HepG2 (cell line): ENCODE measurements around the gene CCDC117. TPM values are rescaled to one million over a fixed set of nuclear protein-coding genes. Genes with fewer than 3 reads are reported as not detected.

Experiments used
- ARID2 ChIP-seq: sonication (generic); formaldehyde crosslinking; IDR thresholded peaks from 2 replicates; pipeline ENCODE4 v1.8.1; 2022; ENCODE audit warnings: mild to moderate bottlenecking, missing genetic modification reagents, borderline replicate concordance
- ARID5B ChIP-seq: IDR thresholded peaks from 2 replicates; pipeline ENCODE4 v1.4.0; 2020; ENCODE audit warnings: mild to moderate bottlenecking, missing genetic modification reagents
- ATF4 ChIP-seq, 2 experiments: fragments of 450-650 bp in 1 of 2; sonication (generic) in 1 of 2; formaldehyde crosslinking; IDR thresholded peaks; 2 replicates each; pipeline versions ENCODE4 v1.5.0 to v1.8.0; 2020 to 2022; ENCODE audit warnings: mild to moderate bottlenecking in 1 of 2, missing genetic modification reagents in 1 of 2
- ETS1 ChIP-seq: sonication (generic); formaldehyde crosslinking; IDR thresholded peaks from 2 replicates; pipeline ENCODE4 v1.4.0; 2020; ENCODE audit warnings: missing genetic modification reagents
- HMG20A ChIP-seq: IDR thresholded peaks from 2 replicates; pipeline ENCODE4 v1.6.1; 2016; ENCODE audit warnings: borderline replicate concordance
- ISL2 ChIP-seq: sonication (generic); formaldehyde crosslinking; IDR thresholded peaks from 2 replicates; pipeline ENCODE4 v1.5.0; 2020; ENCODE audit warnings: missing genetic modification reagents
- MIER2 ChIP-seq: IDR thresholded peaks from 2 replicates; pipeline ENCODE4 v1.6.1; 2016; ENCODE audit warnings: missing biosample characterization, missing genetic modification reagents
- SNAI1 ChIP-seq: sonication (generic); formaldehyde crosslinking; IDR thresholded peaks from 2 replicates; pipeline ENCODE4 v1.5.0; 2020; ENCODE audit warnings: mild to moderate bottlenecking, missing genetic modification reagents, borderline replicate concordance
- STAT6 ChIP-seq: sonication (generic); formaldehyde crosslinking; IDR thresholded peaks from 2 replicates; pipeline ENCODE4 v1.4.0; 2020; ENCODE audit warnings: missing genetic modification reagents, mild to moderate bottlenecking, borderline replicate concordance
- TARDBP ChIP-seq: sonication (generic); formaldehyde crosslinking; IDR thresholded peaks from 2 replicates; pipeline ENCODE4 v1.8.0; 2022; ENCODE audit warnings: mild to moderate bottlenecking, missing genetic modification reagents
- TBL1XR1 ChIP-seq: fragments of 150-350 bp; IDR thresholded peaks from 2 replicates; pipeline ENCODE4 v1.6.1; 2014; ENCODE audit warnings: borderline replicate concordance, low read length; ENCODE audit not compliant: partially characterized antibody
- THAP11 ChIP-seq: IDR thresholded peaks from 2 replicates; pipeline ENCODE4 v1.6.1; 2016; ENCODE audit warnings: missing biosample characterization, missing genetic modification reagents
- XBP1 ChIP-seq: sonication (generic); formaldehyde crosslinking; IDR thresholded peaks from 2 replicates; pipeline ENCODE4 v1.5.0; 2020; ENCODE audit warnings: missing genetic modification reagents
- ZC3H4 ChIP-seq: sonication (generic); formaldehyde crosslinking; IDR thresholded peaks from 2 replicates; pipeline ENCODE4 v1.4.0; 2020; ENCODE audit warnings: missing genetic modification reagents, borderline replicate concordance
- ZMYM3 ChIP-seq: sonication (generic); formaldehyde crosslinking; IDR thresholded peaks from 2 replicates; pipeline ENCODE4 v1.5.1; 2020; ENCODE audit warnings: mild to moderate bottlenecking, missing genetic modification reagents
- ZNF331 ChIP-seq: sonication (generic); formaldehyde crosslinking; IDR thresholded peaks from 2 replicates; pipeline ENCODE4 v1.4.0; 2020; ENCODE audit warnings: missing genetic modification reagents
- ZNF598 ChIP-seq: sonication (generic); formaldehyde crosslinking; IDR thresholded peaks from 2 replicates; pipeline ENCODE4 v1.5.1; 2020; ENCODE audit warnings: mild to moderate bottlenecking, missing genetic modification reagents, borderline replicate concordance
- ZNF704 ChIP-seq: sonication (generic); formaldehyde crosslinking; IDR thresholded peaks from 2 replicates; pipeline ENCODE4 v1.8.1; 2023; ENCODE audit warnings: mild to moderate bottlenecking, inconsistent platforms, moderate library complexity, missing genetic modification reagents, borderline replicate concordance
- polyA plus RNA-seq, 8 experiments: library from polyadenylated mRNA; depleted of rRNA in 3 of 8; stranded (reverse) in 7 of 8; unstranded in 1 of 8; fragments of >200 nt; fragmentation: Illumina TruSeq in 4 of 8; extraction: Trizol in 4 of 8; gene quantifications; 2 replicates each; pipeline versions ENCODE4 v1.2.1 to v1.2.3, GENCODE V29; 2011 to 2016; ENCODE audit warnings: low read depth in 4 of 8, missing spikeins in 1 of 8, mixed read lengths in 1 of 8; ENCODE audit not compliant: insufficient read depth in 1 of 8
- total RNA-seq, 5 experiments: library from RNA; depleted of rRNA; stranded (reverse); fragments of >200 nt; fragmentation: Illumina TruSeq; extraction: Trizol; gene quantifications; 2 replicates each; pipeline ENCODE4 v1.2.3, GENCODE V29; 2016; ENCODE audit warnings: low read depth in 1 of 5

CCDC117 gene
- total and polyA plus RNA-seq, 2 of the 13 experiments (the other 11 are each of a cell fraction or from before 2014, with no cell fraction given) = 12.6 to 34.2 TPM

GRCh38 chr22:28817919-28818859 is 45.7 kb downstream of the CCDC117 start (continued):
- TF ChIP-seq ATF4 (CRISPR knock-in tag; IDR thresholded peaks at IDR 0.05) (peak in 1 of 2 experiments; percentile 97; a peak in 2 of 4 replicates), ARID5B (CRISPR knock-in tag) (peak; percentile 83), SNAI1 (CRISPR knock-in tag) (0 out of 2 replicates have a peak, but pooled peaks have one; percentile 26), STAT6 (CRISPR knock-in tag) (0 out of 2 replicates have a peak, but pooled peaks have one; percentile 27), MIER2 (no peak), ARID2 (CRISPR knock-in tag) (peak; percentile 23; the same call in 1 of the 2 replicates), ISL2 (CRISPR knock-in tag) (peak; percentile 77; the same call in 1 of the 2 replicates), ZMYM3 (peak; percentile 81), XBP1 (CRISPR knock-in tag) (no peak), TARDBP (CRISPR knock-in tag) (peak; percentile 23), ZNF704 (no peak), ETS1 (no peak), HMG20A (peak; percentile 41; the same call in 1 of the 2 replicates), TBL1XR1 (no peak), THAP11 (CRISPR knock-in tag) (peak; percentile 53; the same call in 1 of the 2 replicates), ZNF331 (peak; percentile 61; the same call in 1 of the 2 replicates), ZC3H4 (CRISPR knock-in tag) (peak; percentile 33; the same call in 1 of the 2 replicates), ZNF598 (CRISPR knock-in tag) (0 out of 2 replicates have a peak, but pooled peaks have one; percentile 40)
